ENCODE data around the gene DOCK11. TPM values are rescaled to one million over a fixed set of nuclear protein-coding genes. Genes with fewer than 3 reads are reported as not detected.

DOCK11 gene
- total and polyA plus RNA-seq, 2 of the 4 experiments (the other 2 are of a cell fraction): 3.9 to 13.1 TPM

DNA sequence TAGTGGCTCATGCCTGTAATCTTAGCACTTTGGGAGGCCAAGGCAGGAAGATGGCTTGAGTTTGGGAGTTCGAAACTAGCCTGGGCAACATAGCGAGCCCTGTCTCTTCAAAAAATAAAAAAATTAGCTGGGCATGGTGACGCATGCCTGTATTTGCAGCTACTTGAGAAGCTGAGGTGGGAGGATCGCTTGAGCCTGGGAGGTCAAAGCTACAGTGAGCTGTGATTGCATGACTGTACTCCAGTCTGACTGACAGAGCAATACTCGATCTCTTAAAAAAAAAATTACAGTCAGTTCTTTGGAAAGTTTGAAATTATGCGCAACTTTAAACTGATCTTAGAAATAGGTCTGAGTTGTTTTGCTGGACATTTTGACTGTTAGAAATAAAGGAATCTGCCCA, 55.8 kb downstream of the DOCK11 start:
- in situ Hi-C loops (cut with MboI; ENCODE audit: low sequenced_read_pairs) (no loop called here), dilution Hi-C loops (cut with HindIII; ENCODE audit: low sequenced_read_pairs, unreplicated experiment) (no loop called here), intact Hi-C loops (cut with micrococcal nuclease) (no loop called here)
- ATAC-seq (ENCODE audit: low read depth): no peak
- Histone ChIP-seq H4K8ac (ENCODE audit: low read depth in 2 of 2, low read length in 2 of 2) (no peak overlapping the region), H2AK5ac (ENCODE audit: low read depth, low read length) (no peak overlapping the region), H3K36me3 (ENCODE audit: control insufficient read depth, insufficient read depth, low read length) (0 out of 2 replicates have a peak, but pooled peaks cover 2% of the 10 kb centered on the region), H2BK5ac (ENCODE audit: low read depth, low read length, poor library complexity, severe bottlenecking) (no peak overlapping the region), H4K5ac (ENCODE audit: low read depth, low read length) (no peak overlapping the region), H4K20me1 (ENCODE audit: insufficient read depth, low read length) (no peaks in the 10 kb centered on the region), H3K27me3 (ENCODE audit: control insufficient read depth, insufficient read depth, low read length) (no peaks in the 10 kb centered on the region; the same call in 1 of the 2 replicates), H4K91ac (ENCODE audit: insufficient read depth, low read depth, low read length) (no peak overlapping the region), H3K18ac (ENCODE audit: low read depth, low read length) (no peak overlapping the region), H3K4me2 (ENCODE audit: low read depth, low read length) (no peak overlapping the region), H3K4ac (ENCODE audit: low read depth, low read length) (no peak overlapping the region), H3K56ac (ENCODE audit: extremely low read depth, insufficient read depth, low read length) (no peak overlapping the region), H2BK20ac (ENCODE audit: low read depth, low read length) (no peak overlapping the region), H3K9ac (ENCODE audit: low read depth, low read length) (no peak overlapping the region), H3K9me3 (ENCODE audit: control insufficient read depth, insufficient read depth, low read length) (no peaks in the 10 kb centered on the region), H3K14ac (replicated peaks; ENCODE audit: low read depth, low read length) (no peak overlapping the region), H2AFZ (replicated peaks; ENCODE audit: low read length, poor library complexity) (no peak overlapping the region), H2BK120ac (ENCODE audit: low read depth, low read length) (no peak overlapping the region), H3K23ac (ENCODE audit: low read depth, low read length) (no peak overlapping the region), H3K79me1 (ENCODE audit: low read depth in 1 of 2, low read length in 2 of 2) (no peaks in the 10 kb centered on the region), H2AK9ac (replicated peaks; ENCODE audit: low read depth, low read length, poor library complexity) (no peak overlapping the region), H3K4me1 (ENCODE audit: control insufficient read depth, insufficient read depth, low read length) (peaks cover 2% of the 10 kb centered on the region), H3K4me3 (ENCODE audit: insufficient read depth, low read depth, low read length) (no peak overlapping the region), H2BK15ac (ENCODE audit: low read depth, low read length) (no peak overlapping the region), H3K27ac (ENCODE audit: insufficient read depth, low read length) (no peak overlapping the region), H3K9me1 (ENCODE audit: insufficient read depth, low read length) (no peaks in the 10 kb centered on the region; the same call in 1 of the 2 replicates)
- ChIA-PET POLR2A (ENCODE audit: unreplicated experiment) (no interaction called here), CTCF (interaction anchor here (1.3 kb wide), 1 partner anchor 54 kb away, joined by 3 read pairs; no protein-coding TSS in a partner anchor)
- DNase-seq: no peak
- no TSS peak for BruUV-seq (replicated peaks)
- TF ChIP-seq MAFK (IDR thresholded peaks at IDR 0.05; ENCODE audit: low read depth, low read length) (no peak), MXI1 (IDR thresholded peaks at IDR 0.05; ENCODE audit: borderline replicate concordance, low read depth, low read length) (no peak), USF2 (IDR thresholded peaks at IDR 0.05; ENCODE audit: low read depth, low read length) (no peak), BHLHE40 (IDR thresholded peaks at IDR 0.05; ENCODE audit: low read depth, low read length) (no peak), ELK1 (IDR thresholded peaks at IDR 0.05; ENCODE audit: borderline replicate concordance, low read depth, low read length) (no peak), MAZ (IDR thresholded peaks at IDR 0.05; ENCODE audit: borderline replicate concordance, low read depth, low read length) (no peak), RFX5 (IDR thresholded peaks at IDR 0.05; ENCODE audit: low read depth, low read length) (no peak), CEBPB (IDR thresholded peaks at IDR 0.05; ENCODE audit: low read depth, low read length) (no peak), NFE2L2 (IDR thresholded peaks at IDR 0.05; ENCODE audit: low read depth, low read length) (no peak), FOS (IDR thresholded peaks at IDR 0.05; ENCODE audit: low read depth, low read length) (no peak), RAD21 (IDR thresholded peaks at IDR 0.05; ENCODE audit: low read length) (no peak), CHD1 (IDR thresholded peaks at IDR 0.05; ENCODE audit: low read depth, low read length) (no peak), SMC3 (IDR thresholded peaks at IDR 0.05; ENCODE audit: low read depth, low read length) (no peak), POLR2A (IDR thresholded peaks at IDR 0.05; ENCODE audit: low read depth, low read length) (no peak), RCOR1 (IDR thresholded peaks at IDR 0.05; ENCODE audit: insufficient replicate concordance, low read length) (no peak), CTCF (conservative IDR thresholded peaks at IDR 0.05; ENCODE audit: low read depth, low read length) (no peak)
- WGBS, 2 experiments (ENCODE audit: extremely low coverage in 2 of 2, insufficient read length in 1 of 2): 100% methylated on average over 1 of the region's 6 CpGs; no CpG with 5 or more reads in 1 of the 2 experiments
